IgD-negative memory B cell (primary cell): Measurements from ENCODE around the gene DNM3. TPM values are rescaled to one million over a fixed set of nuclear protein-coding genes. Genes with fewer than 3 reads are reported as not detected.

Experiments
- H3K27ac Mint-ChIP-seq, 3 donors: one replicate each; pipeline ENCODE4 v1.8.0; 2020 to 2022; ENCODE audit warnings: mild to moderate bottlenecking in 3 of 3, mixed read lengths in 3 of 3, moderate library complexity in 1 of 3
- H3K27me3 Mint-ChIP-seq: one replicate; pipeline ENCODE4 v1.8.0; 2021; ENCODE audit warnings: mixed read lengths
- H3K36me3 Mint-ChIP-seq: one replicate; pipeline ENCODE4 v1.8.0; 2020; ENCODE audit warnings: mild to moderate bottlenecking, mixed read lengths
- H3K4me1 Mint-ChIP-seq, 3 donors: one replicate each; pipeline ENCODE4 v1.8.0; 2020 to 2022; ENCODE audit warnings: mixed read lengths in 3 of 3, mild to moderate bottlenecking in 1 of 3
- H3K4me3 Mint-ChIP-seq, 4 donors: one replicate each; pipeline ENCODE4 v1.8.0; 2020 to 2022; ENCODE audit warnings: mild to moderate bottlenecking in 4 of 4, mixed read lengths in 4 of 4, moderate library complexity in 3 of 4
- H3K9me3 Mint-ChIP-seq, 3 donors: one replicate each; pipeline ENCODE4 v1.8.0; 2020 to 2021; ENCODE audit warnings: mixed read lengths in 3 of 3, mild to moderate bottlenecking in 1 of 3
- polyA plus RNA-seq: library from polyadenylated mRNA; unstranded; fragments of 300-500 nt; fragmentation: Illumina TruSeq; gene quantifications from one replicate; pipeline ENCODE4 v1.2.3, GENCODE V29; 2021

The DNM3 gene
- polyA plus RNA-seq, 1 donor from 2014 or later = 0.39 TPM

GRCh38 chr1:171940368-171940767, 99.1 kb downstream of the DNM3 start:
- Mint-ChIP-seq H3K27ac (no peak overlapping the region), H3K27me3 (peaks cover 1% of the 10 kb centered on the region), H3K36me3 (no peaks in the 10 kb centered on the region), H3K4me3 (no peak overlapping the region), H3K9me3 (peaks cover 0 to 2% (median 0%) of the 10 kb centered on the region in 3 donors), H3K4me1 (no peaks in the 10 kb centered on the region)

- Mint-ChIP-seq H3K9me3 (peaks cover 0 to 2% (median 0%) of the 10 kb centered on the region in 3 donors), H3K27me3 (no peaks in the 10 kb centered on the region), H3K27ac (no peak overlapping the region), H3K4me3 (no peak overlapping the region), H3K4me1 (no peaks in the 10 kb centered on the region), H3K36me3 (no peaks in the 10 kb centered on the region)
These were observed 100.6 kb downstream of the DNM3 start for GRCh38 chr1:171941920-171942319.

GRCh38 chr1:171943973-171944561, 102.8 kb downstream of the DNM3 start:
- no peaks in the 10 kb centered on the region for H3K27me3 Mint-ChIP-seq
- peaks cover 0 to 2% (median under 1%) of the 10 kb centered on the region in 3 donors for H3K9me3 Mint-ChIP-seq
- H3K4me1 Mint-ChIP-seq = no peaks in the 10 kb centered on the region
- no peaks in the 10 kb centered on the region for H3K36me3 Mint-ChIP-seq
- no peak overlapping the region for H3K27ac Mint-ChIP-seq
- H3K4me3 Mint-ChIP-seq = no peak overlapping the region

GRCh38 chr1:171948511-171948910, 107.2 kb downstream of the DNM3 start:
- H3K36me3 Mint-ChIP-seq = no peaks in the 10 kb centered on the region
- no peak overlapping the region for H3K27ac Mint-ChIP-seq
- H3K9me3 Mint-ChIP-seq = peaks cover 0 to 4% (median 1%) of the 10 kb centered on the region in 3 donors
- H3K4me3 Mint-ChIP-seq = no peak overlapping the region
- H3K27me3 Mint-ChIP-seq = no peaks in the 10 kb centered on the region
- H3K4me1 Mint-ChIP-seq = no peaks in the 10 kb centered on the region

- Mint-ChIP-seq H3K27ac (no peak overlapping the region), H3K9me3 (peaks cover 0 to 4% (median 1%) of the 10 kb centered on the region in 3 donors), H3K4me3 (no peak overlapping the region), H3K27me3 (no peaks in the 10 kb centered on the region), H3K4me1 (no peaks in the 10 kb centered on the region), H3K36me3 (no peaks in the 10 kb centered on the region)
These were observed 108.0 kb downstream of the DNM3 start for GRCh38 chr1:171949316-171949715.

- H3K27ac Mint-ChIP-seq = no peak overlapping the region
- H3K4me1 Mint-ChIP-seq = no peaks in the 10 kb centered on the region
- H3K9me3 Mint-ChIP-seq = peaks cover 0 to 4% (median 3%) of the 10 kb centered on the region in 3 donors
- no peak overlapping the region for H3K4me3 Mint-ChIP-seq
- no peaks in the 10 kb centered on the region for H3K27me3 Mint-ChIP-seq
- H3K36me3 Mint-ChIP-seq = no peaks in the 10 kb centered on the region
These were observed 112.5 kb downstream of the DNM3 start for GRCh38 chr1:171953835-171954234.

- no peaks in the 10 kb centered on the region for H3K4me1 Mint-ChIP-seq
- no peak overlapping the region for H3K27ac Mint-ChIP-seq
- H3K36me3 Mint-ChIP-seq = no peaks in the 10 kb centered on the region
- peaks cover 0 to 4% (median 1%) of the 10 kb centered on the region in 3 donors for H3K9me3 Mint-ChIP-seq
- no peaks in the 10 kb centered on the region for H3K27me3 Mint-ChIP-seq
- H3K4me3 Mint-ChIP-seq = no peak overlapping the region
These were observed 113.1 kb downstream of the DNM3 start for GRCh38 chr1:171954361-171954760.

- peaks cover 3% of the 10 kb centered on the region for H3K27me3 Mint-ChIP-seq
- H3K9me3 Mint-ChIP-seq = no peaks in the 10 kb centered on the region
- no peak overlapping the region for H3K4me3 Mint-ChIP-seq
- H3K36me3 Mint-ChIP-seq = no peaks in the 10 kb centered on the region
- H3K27ac Mint-ChIP-seq = no peak overlapping the region
- no peaks in the 10 kb centered on the region for H3K4me1 Mint-ChIP-seq
These were observed 120.6 kb downstream of the DNM3 start for GRCh38 chr1:171961861-171962260.

- no peaks in the 10 kb centered on the region for H3K4me1 Mint-ChIP-seq
- peaks cover 3% of the 10 kb centered on the region for H3K27me3 Mint-ChIP-seq
- H3K9me3 Mint-ChIP-seq = no peaks in the 10 kb centered on the region
- no peaks in the 10 kb centered on the region for H3K36me3 Mint-ChIP-seq
- H3K27ac Mint-ChIP-seq = no peak overlapping the region
- no peak overlapping the region for H3K4me3 Mint-ChIP-seq
These were observed 122.5 kb downstream of the DNM3 start for GRCh38 chr1:171963762-171964161.

GRCh38 chr1:171965777-171966176, 124.5 kb downstream of the DNM3 start:
- Mint-ChIP-seq H3K4me1 (no peaks in the 10 kb centered on the region), H3K4me3 (no peak overlapping the region), H3K27ac (no peak overlapping the region), H3K9me3 (no peaks in the 10 kb centered on the region), H3K36me3 (no peaks in the 10 kb centered on the region), H3K27me3 (peaks cover 3% of the 10 kb centered on the region)

- no peaks in the 10 kb centered on the region for H3K4me1 Mint-ChIP-seq
- H3K27ac Mint-ChIP-seq = no peak overlapping the region
- H3K27me3 Mint-ChIP-seq = peaks cover 3% of the 10 kb centered on the region
- no peaks in the 10 kb centered on the region for H3K9me3 Mint-ChIP-seq
- no peak overlapping the region for H3K4me3 Mint-ChIP-seq
- no peaks in the 10 kb centered on the region for H3K36me3 Mint-ChIP-seq
These were observed 125.3 kb downstream of the DNM3 start for GRCh38 chr1:171966426-171967220.

- no peaks in the 10 kb centered on the region for H3K4me1 Mint-ChIP-seq
- H3K27me3 Mint-ChIP-seq = peaks cover 3% of the 10 kb centered on the region
- H3K27ac Mint-ChIP-seq = no peak overlapping the region
- no peak overlapping the region for H3K4me3 Mint-ChIP-seq
- H3K36me3 Mint-ChIP-seq = no peaks in the 10 kb centered on the region
- no peaks in the 10 kb centered on the region for H3K9me3 Mint-ChIP-seq
These were observed 127.9 kb downstream of the DNM3 start for GRCh38 chr1:171969226-171969625.

GRCh38 chr1:171969813-171970212, 128.5 kb downstream of the DNM3 start:
- Mint-ChIP-seq H3K27me3 (peaks cover 3% of the 10 kb centered on the region), H3K4me3 (no peak overlapping the region), H3K27ac (no peak overlapping the region), H3K36me3 (no peaks in the 10 kb centered on the region), H3K4me1 (no peaks in the 10 kb centered on the region), H3K9me3 (no peaks in the 10 kb centered on the region)

GRCh38 chr1:171972846-171973245, 131.5 kb downstream of the DNM3 start:
- H3K4me1 Mint-ChIP-seq = peaks cover 0 to 2% (median 0%) of the 10 kb centered on the region in 3 donors
- no peaks in the 10 kb centered on the region for H3K27me3 Mint-ChIP-seq
- peaks cover 0 to 6% (median 3%) of the 10 kb centered on the region in 3 donors for H3K9me3 Mint-ChIP-seq
- H3K36me3 Mint-ChIP-seq = no peaks in the 10 kb centered on the region
- no peak overlapping the region for H3K27ac Mint-ChIP-seq
- no peak overlapping the region for H3K4me3 Mint-ChIP-seq

GRCh38 chr1:171973421-171973820, 132.1 kb downstream of the DNM3 start:
- no peaks in the 10 kb centered on the region for H3K36me3 Mint-ChIP-seq
- H3K4me3 Mint-ChIP-seq = no peak overlapping the region
- peaks cover 0 to 2% (median 0%) of the 10 kb centered on the region in 3 donors for H3K4me1 Mint-ChIP-seq
- H3K27ac Mint-ChIP-seq = no peak overlapping the region
- H3K9me3 Mint-ChIP-seq = peaks cover 0 to 6% (median 3%) of the 10 kb centered on the region in 3 donors
- no peaks in the 10 kb centered on the region for H3K27me3 Mint-ChIP-seq

GRCh38 chr1:171981303-171981702, 140.0 kb downstream of the DNM3 start:
- H3K36me3 Mint-ChIP-seq = no peaks in the 10 kb centered on the region
- no peak overlapping the region for H3K4me3 Mint-ChIP-seq
- H3K4me1 Mint-ChIP-seq = no peaks in the 10 kb centered on the region
- no peak overlapping the region for H3K27ac Mint-ChIP-seq
- no peaks in the 10 kb centered on the region for H3K27me3 Mint-ChIP-seq
- H3K9me3 Mint-ChIP-seq = peaks cover 0 to under 1% (median 0%) of the 10 kb centered on the region in 3 donors
